Chondrocyte (in vitro differentiated cells): ENCODE results near the gene MEFV. TPM values are rescaled to one million over a fixed set of nuclear protein-coding genes. Genes with fewer than 3 reads are reported as not detected.

ENCODE experiments used
- DNase-seq: peaks from one replicate; pipeline ENCODE4 v3.0.0; 2021; ENCODE audit warnings: mixed read lengths, low spot score
- H3K27ac Mint-ChIP-seq: one replicate; pipeline ENCODE4 v1.8.0; 2021; ENCODE audit warnings: mild to moderate bottlenecking, moderate library complexity, mixed read lengths; ENCODE audit not compliant: unreplicated experiment
- H3K27me3 Mint-ChIP-seq: 2 replicates; pipeline ENCODE4 v1.8.0; 2021; ENCODE audit warnings: low read depth, mixed read lengths
- H3K36me3 Mint-ChIP-seq: 2 replicates; pipeline ENCODE4 v1.8.0; 2021; ENCODE audit warnings: low read depth, mixed read lengths
- H3K4me1 Mint-ChIP-seq: 2 replicates; pipeline ENCODE4 v1.8.0; 2021; ENCODE audit warnings: low read depth, mild to moderate bottlenecking, mixed read lengths
- H3K4me3 Mint-ChIP-seq: one replicate; pipeline ENCODE4 v1.8.0; 2021; ENCODE audit warnings: mild to moderate bottlenecking, moderate library complexity, mixed read lengths; ENCODE audit not compliant: unreplicated experiment
- H3K9me3 Mint-ChIP-seq: 2 replicates; pipeline ENCODE4 v1.8.0; 2021; ENCODE audit warnings: low read depth, mixed read lengths
- CTCF ChIP-seq: fragments of 200-600 bp; sonication (generic); IDR thresholded peaks from 2 replicates; pipeline ENCODE4 v1.5.0; 2021; ENCODE audit warnings: antibody characterized with exemption, mild to moderate bottlenecking, moderate library complexity
- total RNA-seq: library from RNA; stranded (reverse); gene quantifications from 3 replicates; pipeline ENCODE4 v1.2.1, GENCODE V29; 2021

MEFV gene
- total RNA-seq, 1 donor from 2014 or later = not detected

- peaks cover 24% of the 10 kb centered on the region for H3K4me1 Mint-ChIP-seq
- H3K9me3 Mint-ChIP-seq = no peaks in the 10 kb centered on the region
- no peaks in the 10 kb centered on the region for H3K36me3 Mint-ChIP-seq
- peak overlapping the region; percentile 34 for H3K27ac Mint-ChIP-seq
- H3K4me3 Mint-ChIP-seq = peak overlapping the region; percentile 54
- TF ChIP-seq CTCF = no peak
- DNase-seq = no peak
- peaks cover 2% of the 10 kb centered on the region for H3K27me3 Mint-ChIP-seq
These were observed 6.1 kb upstream of the MEFV start for GRCh38 chr16:3262517-3262916.

GRCh38 chr16:3259836-3260235 lies 3.4 kb upstream of the MEFV start:
- no peak for DNase-seq
- Mint-ChIP-seq H3K36me3 (no peaks in the 10 kb centered on the region), H3K27ac (no peak overlapping the region), H3K27me3 (peaks cover 2% of the 10 kb centered on the region), H3K9me3 (no peaks in the 10 kb centered on the region), H3K4me3 (no peak overlapping the region), H3K4me1 (peaks cover 12% of the 10 kb centered on the region)
- TF ChIP-seq CTCF = no peak

- peaks cover 2% of the 10 kb centered on the region for H3K27me3 Mint-ChIP-seq
These were observed 533 bp upstream of the MEFV start for GRCh38 chr16:3256866-3257465.

DNA sequence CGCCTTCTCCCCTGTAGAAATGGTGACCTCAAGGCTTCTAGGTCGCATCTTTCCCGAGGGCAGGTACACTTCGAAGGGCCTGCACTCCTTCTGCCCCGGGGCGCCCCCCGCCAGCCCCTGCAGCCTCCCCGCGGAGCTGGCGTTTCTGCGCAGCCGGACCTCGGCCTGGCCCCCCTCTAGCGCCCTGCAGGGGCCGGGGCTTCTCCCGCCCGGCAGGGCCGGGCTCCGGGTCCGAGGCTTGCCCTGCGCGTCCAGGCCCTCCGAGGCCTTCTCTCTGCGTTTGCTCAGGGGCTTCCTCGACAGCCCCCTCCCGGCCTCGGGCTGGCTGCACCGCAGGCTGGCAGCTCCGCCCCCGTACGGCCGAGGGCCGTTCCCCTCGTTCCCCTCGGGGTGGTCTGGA lies 2.1 kb downstream of the MEFV start:
- H3K27ac Mint-ChIP-seq = no peak overlapping the region
- TF ChIP-seq CTCF = no peak
- no peaks in the 10 kb centered on the region for H3K4me1 Mint-ChIP-seq
- no peak for DNase-seq
- H3K4me3 Mint-ChIP-seq = no peak overlapping the region
- H3K9me3 Mint-ChIP-seq = no peaks in the 10 kb centered on the region
- H3K36me3 Mint-ChIP-seq = no peaks in the 10 kb centered on the region
- H3K27me3 Mint-ChIP-seq = peaks cover 2% of the 10 kb centered on the region

More at GRCh38 chr16:3256866-3257465, 533 bp upstream of the MEFV start:
- no peak overlapping the region for H3K4me3 Mint-ChIP-seq
- H3K27ac Mint-ChIP-seq = no peak overlapping the region
- no peaks in the 10 kb centered on the region for H3K4me1 Mint-ChIP-seq
- no peak for TF ChIP-seq CTCF
- H3K9me3 Mint-ChIP-seq = no peaks in the 10 kb centered on the region
- DNase-seq = no peak
- no peaks in the 10 kb centered on the region for H3K36me3 Mint-ChIP-seq

DNA sequence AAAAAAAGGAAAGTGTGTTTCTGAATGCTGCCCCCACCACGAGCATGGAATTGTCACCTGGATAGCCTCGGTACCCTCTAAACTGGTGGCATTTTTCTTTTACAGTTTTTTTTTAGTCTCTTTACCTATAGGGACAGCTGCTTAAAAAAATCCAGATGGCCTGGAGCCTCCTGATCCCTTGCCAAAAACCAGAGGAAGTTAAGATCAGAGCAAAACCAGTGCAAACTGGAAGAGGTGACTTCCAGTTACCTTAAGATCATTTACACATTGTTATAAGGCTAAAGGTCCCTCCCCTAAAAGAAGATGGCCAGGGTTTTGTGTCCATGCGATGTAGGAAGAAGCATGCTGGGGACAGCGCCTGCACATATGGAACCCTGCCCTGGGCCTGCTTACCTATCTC lies 3.5 kb downstream of the MEFV start:
- no peak for DNase-seq
- no peak overlapping the region for H3K4me3 Mint-ChIP-seq
- TF ChIP-seq CTCF = no peak
- H3K36me3 Mint-ChIP-seq = no peaks in the 10 kb centered on the region
- no peaks in the 10 kb centered on the region for H3K4me1 Mint-ChIP-seq
- H3K27ac Mint-ChIP-seq = no peak overlapping the region
- H3K27me3 Mint-ChIP-seq = peaks cover under 1% of the 10 kb centered on the region
- H3K9me3 Mint-ChIP-seq = no peaks in the 10 kb centered on the region
